ENCODE data around the gene ACAA2. TPM values are rescaled to one million over a fixed set of nuclear protein-coding genes. Genes with fewer than 3 reads are reported as not detected.

ACAA2 gene
- total RNA-seq, 1 experiment from 2014 or later: 77.1 TPM

DNA sequence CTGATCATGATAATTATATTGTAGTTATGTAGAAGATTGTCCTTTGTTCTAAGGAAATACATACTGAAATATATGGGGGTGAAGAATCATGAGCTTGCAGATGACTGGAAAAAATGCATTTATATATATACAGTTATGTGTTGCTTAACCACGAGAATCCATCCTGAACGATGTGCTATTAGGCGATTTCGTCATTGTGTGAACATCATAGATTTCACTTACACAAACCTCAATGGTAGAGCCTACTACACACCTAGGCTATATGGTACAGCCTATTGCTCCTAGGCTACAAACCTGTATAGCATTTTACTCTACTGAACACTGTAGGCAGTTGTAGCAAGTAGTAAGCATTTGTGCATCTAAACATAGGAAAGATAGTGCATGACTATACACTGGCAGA lies 2.6 kb upstream of the ACAA2 start:
- no peak for DNase-seq
- intact Hi-C loops (cut with micrococcal nuclease; ENCODE audit: unreplicated experiment): no loop called here
- BruUV-seq (replicated peaks): no TSS peak
- H3K27ac Mint-ChIP-seq (ENCODE audit: unreplicated experiment): no peak overlapping the region
- peaks cover 28% of the 10 kb centered on the region for H3K36me3 Mint-ChIP-seq (ENCODE audit: insufficient read depth, unreplicated experiment)
- H3K4me1 Mint-ChIP-seq (ENCODE audit: low read depth, unreplicated experiment): peaks cover 44% of the 10 kb centered on the region
- H3K27me3 Mint-ChIP-seq (ENCODE audit: unreplicated experiment): no peaks in the 10 kb centered on the region
- CTCF ChIA-PET: no interaction called here
- TF ChIP-seq, protein P1, sequence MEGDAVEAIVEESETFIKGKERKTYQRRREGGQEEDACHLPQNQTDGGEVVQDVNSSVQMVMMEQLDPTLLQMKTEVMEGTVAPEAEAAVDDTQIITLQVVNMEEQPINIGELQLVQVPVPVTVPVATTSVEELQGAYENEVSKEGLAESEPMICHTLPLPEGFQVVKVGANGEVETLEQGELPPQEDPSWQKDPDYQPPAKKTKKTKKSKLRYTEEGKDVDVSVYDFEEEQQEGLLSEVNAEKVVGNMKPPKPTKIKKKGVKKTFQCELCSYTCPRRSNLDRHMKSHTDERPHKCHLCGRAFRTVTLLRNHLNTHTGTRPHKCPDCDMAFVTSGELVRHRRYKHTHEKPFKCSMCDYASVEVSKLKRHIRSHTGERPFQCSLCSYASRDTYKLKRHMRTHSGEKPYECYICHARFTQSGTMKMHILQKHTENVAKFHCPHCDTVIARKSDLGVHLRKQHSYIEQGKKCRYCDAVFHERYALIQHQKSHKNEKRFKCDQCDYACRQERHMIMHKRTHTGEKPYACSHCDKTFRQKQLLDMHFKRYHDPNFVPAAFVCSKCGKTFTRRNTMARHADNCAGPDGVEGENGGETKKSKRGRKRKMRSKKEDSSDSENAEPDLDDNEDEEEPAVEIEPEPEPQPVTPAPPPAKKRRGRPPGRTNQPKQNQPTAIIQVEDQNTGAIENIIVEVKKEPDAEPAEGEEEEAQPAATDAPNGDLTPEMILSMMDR (IDR thresholded peaks at IDR 0.05; ENCODE audit: unreplicated experiment): no peak
- H3K4me3 Mint-ChIP-seq (ENCODE audit: low read depth, unreplicated experiment): no peak overlapping the region
- peaks cover 2% of the 10 kb centered on the region for H3K9me3 Mint-ChIP-seq (ENCODE audit: low read depth, unreplicated experiment)

DNA sequence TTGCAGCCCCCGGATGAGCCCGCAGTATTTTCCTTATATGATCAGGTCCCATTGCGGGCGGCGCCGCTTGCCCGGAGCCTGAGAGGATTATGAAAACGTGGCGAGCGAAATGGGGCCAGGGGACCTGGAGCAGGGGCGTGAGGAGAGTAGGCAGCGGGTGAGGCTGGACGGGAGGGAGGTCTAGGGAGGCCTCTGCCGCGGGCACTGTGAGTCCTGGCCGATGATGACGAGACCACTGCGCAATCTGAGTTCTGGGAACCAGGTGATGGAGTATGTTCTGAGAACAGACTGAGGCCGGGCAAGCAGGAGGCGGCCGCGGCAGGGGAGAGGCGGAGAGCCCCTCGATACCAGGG lies 790 bp upstream of the ACAA2 start:
- TF ChIP-seq, protein P1 (IDR thresholded peaks at IDR 0.05; ENCODE audit: unreplicated experiment): no peak
- TSS peak; percentile 98 for BruUV-seq (replicated peaks)
- Mint-ChIP-seq H3K27me3 (ENCODE audit: unreplicated experiment) (no peaks in the 10 kb centered on the region), H3K27ac (ENCODE audit: unreplicated experiment) (peak overlapping the region; percentile 79), H3K36me3 (ENCODE audit: insufficient read depth, unreplicated experiment) (peaks cover 28% of the 10 kb centered on the region), H3K4me3 (ENCODE audit: low read depth, unreplicated experiment) (peak overlapping the region; percentile 74), H3K9me3 (ENCODE audit: low read depth, unreplicated experiment) (peaks cover 2% of the 10 kb centered on the region), H3K4me1 (ENCODE audit: low read depth, unreplicated experiment) (peaks cover 36% of the 10 kb centered on the region)
- DNase-seq: peak; percentile 41
- CTCF ChIA-PET: interaction anchor here (0.6 to 1.0 kb wide), 2 partner anchors 37 to 45 kb away, joined by 4 to 10 read pairs; no protein-coding TSS in a partner anchor
- intact Hi-C loops (cut with micrococcal nuclease; ENCODE audit: unreplicated experiment): no loop called here

DNA sequence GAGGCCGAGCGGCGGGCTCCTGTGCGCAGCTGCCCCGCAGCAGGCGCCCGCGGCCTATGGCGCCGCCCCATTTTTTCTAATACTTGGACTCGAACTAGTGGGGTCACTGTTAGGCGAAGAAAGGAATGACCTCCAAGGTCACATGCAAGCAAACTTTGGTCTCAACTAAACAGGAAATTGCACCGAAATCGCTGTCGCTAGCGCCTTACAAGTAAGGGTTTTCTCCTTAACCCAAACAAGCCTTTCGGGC lies 339 bp downstream of the ACAA2 start:
- TF ChIP-seq, protein P1 (IDR thresholded peaks at IDR 0.05; ENCODE audit: unreplicated experiment): no peak
- Mint-ChIP-seq H3K9me3 (ENCODE audit: low read depth, unreplicated experiment) (no peaks in the 10 kb centered on the region), H3K4me3 (ENCODE audit: low read depth, unreplicated experiment) (peak overlapping the region; percentile 74), H3K4me1 (ENCODE audit: low read depth, unreplicated experiment) (peaks cover 29% of the 10 kb centered on the region), H3K27me3 (ENCODE audit: unreplicated experiment) (no peaks in the 10 kb centered on the region), H3K36me3 (ENCODE audit: insufficient read depth, unreplicated experiment) (peaks cover 28% of the 10 kb centered on the region), H3K27ac (ENCODE audit: unreplicated experiment) (peak overlapping the region; percentile 79)
- DNase-seq: peak; percentile 43
- CTCF ChIA-PET: interaction anchor here (2.1 kb wide), 1 partner anchor 48 kb away, joined by 4 read pairs; no protein-coding TSS in a partner anchor
- BruUV-seq (replicated peaks): TSS peak; percentile 53
- intact Hi-C loops (cut with micrococcal nuclease; ENCODE audit: unreplicated experiment): no loop called here

DNA sequence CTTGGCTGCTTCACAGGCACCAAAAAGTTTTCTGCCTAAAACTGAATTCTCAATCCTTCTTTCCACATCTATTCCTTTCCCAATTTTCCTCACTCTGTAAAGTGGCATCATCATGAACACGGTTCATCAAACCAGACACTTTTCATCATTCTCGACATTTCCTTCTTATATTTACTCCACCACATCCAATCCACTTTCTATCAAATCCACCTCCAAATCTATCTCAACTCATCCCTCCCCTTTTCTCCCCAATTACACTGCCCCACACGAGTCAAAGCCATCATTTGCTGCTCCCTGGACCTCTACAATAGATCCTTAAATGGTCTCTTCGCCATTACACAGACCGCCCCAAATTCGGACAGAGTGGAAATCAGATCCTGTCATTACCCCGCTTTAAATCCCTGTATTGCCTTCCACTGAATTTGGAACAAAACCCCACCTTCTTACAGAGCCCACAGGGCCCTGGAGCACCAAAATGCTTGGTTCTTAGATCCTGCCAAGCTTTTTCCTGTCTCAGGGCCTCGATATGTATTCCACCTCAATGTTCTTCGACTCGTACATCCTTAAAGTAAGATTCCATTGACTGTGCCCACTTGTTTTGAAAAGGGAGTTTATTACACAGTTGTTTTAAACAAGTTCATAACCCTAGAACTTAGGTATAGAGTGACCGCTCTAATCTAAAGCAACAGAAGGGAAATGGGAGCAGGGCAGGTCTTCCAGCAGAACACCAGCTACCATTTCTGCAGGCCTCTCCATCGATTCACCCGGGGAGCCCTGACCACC lies 856 bp downstream of the ACAA2 start:
- intact Hi-C loops (cut with micrococcal nuclease; ENCODE audit: unreplicated experiment): no loop called here

More for the DNA sequence above, 856 bp downstream of the ACAA2 start:
- no peaks in the 10 kb centered on the region for H3K9me3 Mint-ChIP-seq (ENCODE audit: low read depth, unreplicated experiment)
- peak overlapping the region; percentile 74 for H3K4me3 Mint-ChIP-seq (ENCODE audit: low read depth, unreplicated experiment)
- no TSS peak for BruUV-seq (replicated peaks)
- TF ChIP-seq, protein P1 (IDR thresholded peaks at IDR 0.05; ENCODE audit: unreplicated experiment): no peak
- CTCF ChIA-PET: interaction anchor here (1.7 to 2.1 kb wide), 2 partner anchors 46 to 48 kb away, joined by 4 to 10 read pairs; no protein-coding TSS in a partner anchor
- peaks cover 24% of the 10 kb centered on the region for H3K4me1 Mint-ChIP-seq (ENCODE audit: low read depth, unreplicated experiment)
- DNase-seq: no peak
- H3K36me3 Mint-ChIP-seq (ENCODE audit: insufficient read depth, unreplicated experiment): peaks cover 28% of the 10 kb centered on the region
- H3K27me3 Mint-ChIP-seq (ENCODE audit: unreplicated experiment): no peaks in the 10 kb centered on the region
- H3K27ac Mint-ChIP-seq (ENCODE audit: unreplicated experiment): peak overlapping the region; percentile 79

All from Calu3 (cell line).